SKM-1 treated with dmso at 0.1 percent for 144 hours (cell line): ENCODE results near the gene SPOCK3.
"Not testable (repeated sequence)": the region's sequence is repeated elsewhere in the genome, so short reads cannot be mapped to it uniquely, and the experiment has no call there.

Experiments used
- DNase-seq: peaks from one replicate; lab custom pipeline; 2025; ENCODE audit not compliant: unreplicated experiment; lab: John Stamatoyannopoulos, UW

The SPOCK3 gene

GRCh38 chr4:166827629-166828028 is 406.7 kb downstream of the SPOCK3 start:
- no peak for DNase-seq

DNA sequence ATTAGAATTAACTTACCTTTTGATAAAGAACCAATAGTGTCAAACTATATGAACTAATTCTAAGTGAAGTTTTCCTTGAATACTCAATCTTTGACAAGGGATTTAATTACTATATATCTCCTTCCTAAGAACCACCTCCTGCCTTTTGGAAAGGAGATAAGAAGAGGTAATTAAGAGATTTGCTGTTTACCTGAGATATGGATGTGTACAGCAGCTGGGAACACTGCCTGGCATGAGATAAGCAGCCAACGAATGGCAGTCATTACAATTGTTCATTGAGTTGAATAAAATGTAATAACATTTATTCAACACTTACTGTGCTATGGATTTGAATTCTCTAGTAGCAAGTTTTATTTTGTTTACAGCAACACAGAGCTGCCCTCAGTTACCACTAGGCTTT is 407.1 kb downstream of the SPOCK3 start:
- DNase-seq = no peak

GRCh38 chr4:166823848-166824247 is 410.4 kb downstream of the SPOCK3 start:
- DNase-seq = no peak

GRCh38 chr4:166823126-166823525 is 411.2 kb downstream of the SPOCK3 start:
- no peak for DNase-seq

- DNase-seq = no peak
Measured at GRCh38 chr4:166822386-166822785, 411.9 kb downstream of the SPOCK3 start.

DNA sequence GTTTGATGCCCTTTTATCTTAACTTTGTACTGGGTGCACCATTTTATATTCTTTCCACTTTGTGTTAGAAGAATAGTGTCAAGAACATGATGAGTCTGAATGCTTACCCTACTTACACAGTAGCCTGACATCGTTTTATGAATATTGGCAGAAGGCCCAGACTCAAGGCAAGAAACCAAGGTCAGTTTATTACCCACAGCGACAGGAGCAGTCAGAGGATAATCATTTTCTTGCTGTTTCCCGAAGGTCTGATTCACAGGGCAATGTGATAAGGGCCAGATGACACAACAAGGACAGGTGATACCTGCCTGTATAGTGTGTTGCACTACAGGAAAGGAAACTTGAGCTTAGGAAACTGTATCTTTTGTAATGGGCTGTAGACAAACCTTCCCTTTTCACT is 417.4 kb downstream of the SPOCK3 start:
- DNase-seq = no peak

DNA sequence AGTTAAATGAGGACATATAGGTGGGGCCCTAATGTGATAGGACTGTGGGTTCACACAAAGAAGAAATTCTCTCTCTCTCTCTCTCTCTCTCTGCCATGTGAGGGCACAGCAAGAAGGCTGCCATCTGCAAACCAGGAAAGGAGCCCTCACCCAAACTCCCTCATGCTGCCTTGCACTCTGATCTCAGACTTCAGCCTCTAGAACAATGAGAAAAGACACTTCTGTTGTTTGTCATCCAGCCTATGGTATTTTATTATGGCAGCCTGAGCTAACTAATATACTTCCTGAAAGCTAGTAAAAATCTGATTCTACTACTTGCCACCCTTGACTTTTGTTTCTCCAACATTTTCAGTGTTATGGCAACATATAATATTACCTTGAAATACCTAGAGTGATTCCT is 425.9 kb downstream of the SPOCK3 start:
- DNase-seq = no peak

- DNase-seq = no peak
Measured at GRCh38 chr4:166802346-166802745, 431.9 kb downstream of the SPOCK3 start.

DNA sequence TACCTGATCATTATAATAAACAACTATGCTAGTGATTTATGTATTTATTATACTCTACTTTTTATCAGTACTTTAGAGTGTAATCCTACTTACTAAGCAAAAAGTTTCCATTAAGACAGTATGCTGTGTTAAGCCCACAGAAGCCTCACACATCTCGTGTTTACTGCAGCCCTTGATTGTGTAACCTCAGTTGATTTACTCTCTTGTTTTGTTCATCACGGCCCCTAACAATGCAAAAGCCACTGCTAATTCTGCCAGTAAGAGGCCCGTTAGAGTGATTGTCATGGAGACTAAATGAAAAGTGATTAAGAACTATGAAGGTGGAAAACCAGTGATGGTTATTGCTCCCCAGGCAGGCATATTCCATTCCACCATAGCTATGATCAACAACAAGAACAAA is 436.2 kb downstream of the SPOCK3 start:
- DNase-seq = no peak

DNA sequence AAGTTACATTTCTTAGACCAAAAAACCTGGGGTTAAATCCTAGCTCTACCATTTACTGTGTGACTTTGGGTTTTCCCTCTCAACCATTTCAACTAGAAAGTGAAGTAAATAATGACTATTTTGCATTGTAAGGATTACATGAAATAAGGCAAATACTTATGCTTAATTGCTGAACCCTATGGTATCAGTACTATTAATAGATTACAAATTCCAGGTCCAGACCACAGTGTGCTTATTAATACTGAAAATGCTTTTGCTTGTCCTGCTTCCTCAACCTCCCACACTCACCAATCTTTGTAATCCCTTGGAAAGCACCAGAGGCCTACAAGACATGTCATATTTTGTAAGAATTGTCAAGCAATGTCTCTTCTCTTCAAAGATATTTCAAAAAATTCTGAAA is 456.5 kb downstream of the SPOCK3 start:
- no peak for DNase-seq

DNA sequence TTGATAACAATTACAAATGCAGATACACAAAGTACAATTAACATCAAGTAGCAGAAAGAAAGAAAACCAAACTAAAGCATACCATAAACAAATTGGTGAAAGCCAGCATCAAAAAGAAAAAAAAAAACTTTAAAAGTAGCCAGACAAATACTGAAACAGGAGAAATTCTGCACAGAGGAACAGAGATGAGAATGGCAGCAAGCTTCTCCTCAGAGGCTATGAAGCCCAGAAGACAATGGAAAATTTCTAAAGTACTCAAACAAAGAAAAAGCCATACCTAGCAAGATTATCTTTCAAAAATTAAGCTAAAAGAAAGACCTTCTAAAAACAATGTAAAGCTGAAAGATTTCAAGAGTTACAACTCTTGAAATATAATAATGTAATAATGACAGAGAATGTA is 471.3 kb downstream of the SPOCK3 start:
- DNase-seq = no peak

- no peak for DNase-seq
Measured at GRCh38 chr4:166741742-166742141, 492.6 kb downstream of the SPOCK3 start.

- DNase-seq = not testable (repeated sequence)
Measured at GRCh38 chr4:166739215-166739614, 495.1 kb downstream of the SPOCK3 start.

DNA sequence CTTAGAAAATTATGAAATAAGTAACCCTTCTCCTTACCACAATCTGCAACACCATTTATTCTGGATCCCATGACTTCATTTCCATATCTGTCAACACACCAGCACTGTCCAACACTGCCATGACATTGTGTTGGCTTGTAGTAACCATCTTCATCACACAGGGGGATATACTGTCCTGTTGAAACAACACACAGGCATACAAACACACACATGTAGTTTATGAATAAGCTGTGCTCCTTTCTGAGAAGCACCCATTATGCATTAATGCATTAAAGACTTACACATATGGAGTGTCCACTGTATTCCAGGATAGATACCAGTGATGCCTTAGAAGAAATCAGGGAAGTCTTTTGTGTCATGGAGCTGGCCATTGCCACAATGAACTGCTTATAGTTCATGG is 496.9 kb downstream of the SPOCK3 start:
- DNase-seq = no peak

- no peak for DNase-seq
Measured at GRCh38 chr4:166735553-166735952, 498.7 kb downstream of the SPOCK3 start.

GRCh38 chr4:166734797-166735196 is 499.5 kb downstream of the SPOCK3 start:
- DNase-seq = no peak

GRCh38 chr4:166733686-166734085 is 500.6 kb downstream of the SPOCK3 start:
- DNase-seq = no peak

- DNase-seq = no peak
Measured at GRCh38 chr4:166726832-166727231, 507.5 kb downstream of the SPOCK3 start.

DNA sequence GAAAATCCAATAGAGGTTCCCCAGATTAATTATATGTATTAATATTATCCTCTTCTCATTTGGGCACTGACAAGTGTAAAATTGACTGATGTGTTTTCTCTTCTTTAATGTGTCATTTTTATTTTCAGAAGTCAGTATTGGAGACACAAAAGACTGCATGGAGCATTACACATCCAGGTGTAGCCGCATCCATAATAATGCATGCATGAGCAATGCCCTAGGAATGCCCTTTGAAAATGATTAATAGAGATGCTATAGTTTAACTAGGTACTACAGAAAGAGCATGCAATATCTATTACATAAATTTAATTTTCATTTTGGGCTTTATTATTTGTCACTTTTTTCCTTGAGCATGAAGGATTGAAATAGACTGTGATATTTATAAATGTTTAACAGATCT is 509.9 kb downstream of the SPOCK3 start:
- DNase-seq = no peak

GRCh38 chr4:166723532-166724140 is 510.7 kb downstream of the SPOCK3 start:
- DNase-seq = no peak

- DNase-seq = not testable (repeated sequence)
Measured at GRCh38 chr4:166715748-166716713, 518.3 kb downstream of the SPOCK3 start.

- no peak for DNase-seq
Measured at GRCh38 chr4:166700592-166700991, 533.7 kb downstream of the SPOCK3 start.
